Measurements from ENCODE around the gene HYAL2.

The HYAL2 gene

DNA sequence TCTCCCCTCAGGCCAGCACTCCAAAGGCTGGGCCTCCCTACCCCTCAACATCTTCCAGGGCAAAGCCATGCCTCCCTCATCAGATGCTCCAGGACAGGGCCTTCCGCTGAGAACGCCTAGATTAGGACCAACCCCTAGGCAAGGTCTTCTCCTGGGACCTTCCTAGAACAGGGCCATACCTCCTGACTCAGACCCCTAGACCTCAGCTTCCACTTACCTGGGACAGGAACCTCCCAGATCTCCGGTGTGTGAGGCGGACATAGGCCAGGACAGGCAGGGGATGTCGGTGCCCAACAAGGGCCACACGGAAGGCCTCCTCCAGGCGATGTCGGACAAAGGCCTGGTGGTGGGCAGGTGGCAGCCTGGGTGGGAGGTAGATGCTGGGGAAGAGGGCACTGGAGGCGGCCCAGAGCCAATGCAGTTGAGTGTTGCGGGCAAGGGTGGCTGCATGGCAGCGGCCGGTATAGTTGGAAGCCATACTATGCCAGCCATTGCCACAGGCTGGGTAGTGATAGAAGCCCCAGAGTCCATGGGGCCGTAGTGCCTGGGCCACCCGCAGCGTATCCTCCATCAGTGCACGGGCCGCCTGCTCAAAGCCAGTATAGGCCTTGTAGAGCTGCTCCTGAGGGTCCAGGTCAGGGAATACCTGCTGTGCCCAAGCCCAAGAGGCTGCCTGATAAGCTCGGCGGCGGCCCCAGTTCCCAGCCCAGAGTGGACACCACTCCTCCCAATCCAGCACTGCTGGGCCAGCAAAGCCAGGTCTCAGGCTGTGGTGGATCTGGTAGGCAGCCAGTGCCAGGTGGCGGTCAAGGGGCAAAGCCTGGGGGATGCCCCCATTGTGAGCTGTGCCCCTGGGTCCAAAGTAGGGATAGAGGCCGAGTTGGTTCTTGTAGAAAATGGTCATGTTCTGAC is 27.8 kb downstream of the HYAL2 start:
- TF ChIP-seq, protein P1, sequence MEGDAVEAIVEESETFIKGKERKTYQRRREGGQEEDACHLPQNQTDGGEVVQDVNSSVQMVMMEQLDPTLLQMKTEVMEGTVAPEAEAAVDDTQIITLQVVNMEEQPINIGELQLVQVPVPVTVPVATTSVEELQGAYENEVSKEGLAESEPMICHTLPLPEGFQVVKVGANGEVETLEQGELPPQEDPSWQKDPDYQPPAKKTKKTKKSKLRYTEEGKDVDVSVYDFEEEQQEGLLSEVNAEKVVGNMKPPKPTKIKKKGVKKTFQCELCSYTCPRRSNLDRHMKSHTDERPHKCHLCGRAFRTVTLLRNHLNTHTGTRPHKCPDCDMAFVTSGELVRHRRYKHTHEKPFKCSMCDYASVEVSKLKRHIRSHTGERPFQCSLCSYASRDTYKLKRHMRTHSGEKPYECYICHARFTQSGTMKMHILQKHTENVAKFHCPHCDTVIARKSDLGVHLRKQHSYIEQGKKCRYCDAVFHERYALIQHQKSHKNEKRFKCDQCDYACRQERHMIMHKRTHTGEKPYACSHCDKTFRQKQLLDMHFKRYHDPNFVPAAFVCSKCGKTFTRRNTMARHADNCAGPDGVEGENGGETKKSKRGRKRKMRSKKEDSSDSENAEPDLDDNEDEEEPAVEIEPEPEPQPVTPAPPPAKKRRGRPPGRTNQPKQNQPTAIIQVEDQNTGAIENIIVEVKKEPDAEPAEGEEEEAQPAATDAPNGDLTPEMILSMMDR (IDR thresholded peaks at IDR 0.05), result no peak

DNA sequence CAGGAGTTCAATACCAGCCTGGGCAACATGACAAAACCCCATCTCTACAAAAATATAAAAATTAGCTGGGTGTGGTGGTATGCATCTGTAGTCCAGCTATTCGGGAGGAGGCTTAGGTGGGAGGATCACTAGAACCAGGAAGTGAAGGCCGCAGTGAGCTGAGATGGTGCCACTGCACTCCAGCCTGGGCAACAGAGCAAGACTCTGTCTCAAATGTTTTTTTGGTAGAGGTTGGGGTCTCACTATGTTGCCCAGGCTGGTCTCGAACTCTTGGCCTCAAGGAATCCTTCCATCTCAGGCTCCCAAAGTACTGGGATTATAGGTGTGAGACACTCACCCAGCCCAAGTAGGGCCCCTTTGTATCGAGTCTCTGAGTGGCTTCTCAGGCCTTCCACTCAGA is 28.5 kb downstream of the HYAL2 start:
- TF ChIP-seq, protein P1 (IDR thresholded peaks at IDR 0.05), result no peak

DNA sequence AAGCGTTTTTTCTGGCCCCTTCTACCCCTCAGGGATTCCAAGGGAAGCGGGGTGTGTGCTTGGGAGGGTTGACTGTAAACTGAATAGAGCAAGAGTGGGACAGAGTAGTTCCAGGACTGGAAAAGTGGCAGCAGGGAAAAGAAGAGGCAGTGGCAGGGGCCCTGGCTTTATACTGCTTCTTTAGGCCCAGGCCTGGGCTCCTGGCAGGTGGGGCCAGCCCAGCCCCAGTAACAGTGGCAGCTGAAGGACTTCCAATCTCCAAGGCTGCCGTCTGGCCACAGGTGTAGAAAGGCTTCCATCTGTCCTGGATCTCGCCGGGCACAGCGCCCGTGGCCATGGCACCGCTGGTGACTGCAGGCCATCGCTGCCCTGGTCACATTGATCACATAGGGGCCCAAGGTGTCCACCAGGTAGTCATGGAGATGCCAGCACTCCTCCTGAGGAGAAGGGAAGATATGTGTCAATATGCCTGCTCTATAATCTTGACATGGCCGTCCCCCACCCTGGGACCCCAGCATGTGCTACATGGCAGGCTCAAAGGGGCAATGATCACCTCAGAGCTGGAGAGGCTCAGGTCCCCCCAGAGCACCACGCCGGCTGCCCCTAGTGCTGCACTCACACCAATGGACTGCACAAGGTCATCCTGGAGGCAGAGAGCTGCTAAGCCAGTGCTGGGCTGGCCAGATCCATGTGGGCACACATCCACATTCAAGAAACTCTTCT is 29.3 kb downstream of the HYAL2 start:
- TF ChIP-seq, protein P1 (IDR thresholded peaks at IDR 0.05), result no peak

DNA sequence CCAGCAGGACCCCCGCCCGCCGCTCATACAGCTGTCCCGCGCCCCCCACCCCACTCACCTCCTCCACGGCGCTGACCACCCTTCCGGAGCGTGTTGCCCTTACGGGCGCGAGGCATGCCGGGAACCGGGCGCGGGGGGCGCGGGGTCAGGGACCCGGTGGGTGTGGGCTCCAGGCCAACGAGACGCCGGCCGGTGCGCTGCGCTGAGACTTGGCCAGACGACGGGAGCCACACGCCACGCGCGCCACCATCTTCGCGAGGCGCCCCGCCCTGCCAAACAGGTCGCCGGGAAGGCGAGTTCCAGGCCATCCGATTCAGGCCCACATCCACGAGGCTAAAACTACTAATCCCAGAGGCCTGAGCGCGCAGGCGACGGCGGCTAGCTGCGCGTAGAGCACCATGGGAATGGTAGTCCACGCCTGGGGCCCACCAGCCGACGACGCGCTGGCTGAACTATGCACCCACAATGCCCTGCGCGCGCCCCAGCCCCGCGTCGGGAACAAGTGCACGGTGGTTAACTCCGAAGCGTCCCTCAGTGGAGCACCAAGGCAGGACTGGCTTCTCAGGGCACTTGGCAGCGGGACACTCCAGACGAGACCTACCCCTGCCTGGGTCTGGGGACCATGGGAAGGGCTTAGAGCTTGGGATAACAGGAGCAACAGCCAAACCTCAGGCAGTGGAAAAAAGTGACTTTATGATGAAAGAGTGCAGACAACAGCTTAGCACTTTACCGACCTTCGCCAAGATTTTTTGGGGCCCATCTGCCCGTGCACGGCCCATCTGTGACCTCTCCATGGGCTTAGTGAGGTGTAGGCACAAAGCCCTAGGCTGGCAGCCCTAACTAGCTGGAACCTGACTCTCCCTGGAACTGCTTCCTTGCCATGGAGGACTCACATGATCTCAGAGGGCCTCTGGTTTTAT is 30.1 kb downstream of the HYAL2 start, which contains the start of gene IFRD2:
TSS of gene IFRD2 (minus strand) at position 271 of the 920 bp plus-strand sequence. CDS start at position 116, 155 bp downstream.
- TF ChIP-seq, protein P1 (IDR thresholded peaks at IDR 0.05), result no peak

DNA sequence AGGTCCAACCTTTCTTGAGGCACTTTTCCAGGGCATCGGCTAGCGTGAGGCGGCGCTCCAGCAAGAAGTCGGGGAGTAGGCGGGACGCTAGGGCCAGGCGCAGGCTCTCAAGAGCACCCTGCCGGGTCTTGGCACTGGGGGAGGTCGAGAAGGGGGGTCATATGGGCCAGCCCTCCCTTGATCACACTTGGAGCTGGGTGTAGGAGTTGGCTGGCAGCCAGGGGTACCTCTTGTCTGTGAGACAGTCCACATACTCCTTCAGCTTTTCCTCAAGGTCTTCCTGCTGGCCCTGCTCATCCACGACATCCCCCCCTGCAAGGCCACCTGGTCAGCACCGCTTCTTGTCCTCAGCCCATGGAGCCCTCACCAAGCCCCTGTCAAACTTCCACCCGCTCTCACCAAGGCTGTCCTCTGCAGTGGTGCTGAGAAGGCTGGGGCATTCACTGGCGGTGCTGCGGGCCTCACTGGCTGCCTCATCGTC is 32.3 kb downstream of the HYAL2 start:
- TF ChIP-seq, protein P1 (IDR thresholded peaks at IDR 0.05), result no peak

DNA sequence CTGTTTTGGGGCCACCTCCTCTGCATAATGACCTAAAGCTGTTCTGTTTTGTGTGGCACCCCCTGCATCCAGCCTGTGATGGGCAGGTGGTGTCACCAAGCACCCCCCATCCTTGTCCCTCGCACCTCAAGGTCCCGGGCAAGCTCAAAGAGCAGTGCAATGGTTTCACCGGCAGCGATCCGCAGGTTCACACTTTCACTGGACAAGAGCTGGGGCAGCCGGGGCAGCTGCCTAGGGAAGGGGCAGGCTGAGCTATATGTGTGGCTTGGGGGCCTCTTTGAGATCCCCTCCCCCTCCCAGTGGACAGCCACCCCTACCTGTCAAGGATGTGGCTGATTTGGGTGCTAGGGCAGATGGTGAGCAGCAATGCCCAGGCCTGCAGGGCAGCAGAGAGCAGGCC is 33.4 kb downstream of the HYAL2 start:
- TF ChIP-seq, protein P1 (IDR thresholded peaks at IDR 0.05), result no peak
